ENCODE data around the gene ATP1A1. TPM values are rescaled to one million over a fixed set of nuclear protein-coding genes. Genes with fewer than 3 reads are reported as not detected.

Gene ATP1A1
- total RNA-seq, 1 experiment from 2014 or later = 286 TPM

- CTCF ChIA-PET = interaction anchor here (2.3 kb wide), 1 partner anchor 36 kb away, joined by 9 read pairs; no protein-coding TSS in a partner anchor
- Mint-ChIP-seq H3K9me3 (no peaks in the 10 kb centered on the region), H3K4me1 (peaks cover 10% of the 10 kb centered on the region), H3K36me3 (no peaks in the 10 kb centered on the region), H3K27ac (no peak overlapping the region), H3K27me3 (ENCODE audit: low read depth) (no peaks in the 10 kb centered on the region; the same call in 1 of the 2 replicates), H3K4me3 (no peak overlapping the region)
- ATAC-seq = no peak
- POLR2A ChIA-PET = no interaction called here
- DNase-seq (ENCODE audit: low spot score) = no peak
- TF ChIP-seq SMAD3 (CRISPR knock-in tag; IDR thresholded peaks at IDR 0.05; ENCODE audit: borderline replicate concordance) (no peak), ZNF219 (CRISPR knock-in tag; IDR thresholded peaks at IDR 0.05; ENCODE audit: borderline replicate concordance) (no peak), MAX (CRISPR knock-in tag; IDR thresholded peaks at IDR 0.05) (no peak), NR2C2 (CRISPR knock-in tag; IDR thresholded peaks at IDR 0.05) (no peak), RORB (CRISPR knock-in tag; IDR thresholded peaks at IDR 0.05) (no peak), NFYB (CRISPR knock-in tag; conservative IDR thresholded peaks at IDR 0.05; ENCODE audit: low read depth) (no peak), ZNF423 (CRISPR knock-in tag; IDR thresholded peaks at IDR 0.05) (no peak), ZBTB43 (CRISPR knock-in tag; IDR thresholded peaks at IDR 0.05) (no peak), ZNF425 (CRISPR knock-in tag; conservative IDR thresholded peaks at IDR 0.05) (no peak), NR1H2 (CRISPR knock-in tag; IDR thresholded peaks at IDR 0.05) (no peak), FOXP1 (CRISPR knock-in tag; IDR thresholded peaks at IDR 0.05; ENCODE audit: borderline replicate concordance) (no peak), NR3C1 (CRISPR knock-in tag; conservative IDR thresholded peaks at IDR 0.05; ENCODE audit: low read depth) (no peak), ZMAT4 (CRISPR knock-in tag; IDR thresholded peaks at IDR 0.05) (no peak), SOX15 (CRISPR knock-in tag; IDR thresholded peaks at IDR 0.05) (no peak), ZBTB21 (CRISPR knock-in tag; IDR thresholded peaks at IDR 0.05; ENCODE audit: borderline replicate concordance) (no peak)
Measured at GRCh38 chr1:116449578-116449977, 76.5 kb downstream of the ATP1A1 start.

GRCh38 chr1:116451702-116452101 is 78.7 kb downstream of the ATP1A1 start:
- no peaks in the 10 kb centered on the region for H3K9me3 Mint-ChIP-seq
- no peak overlapping the region for H3K27ac Mint-ChIP-seq
- no peaks in the 10 kb centered on the region for H3K36me3 Mint-ChIP-seq
- H3K27me3 Mint-ChIP-seq (ENCODE audit: low read depth) = no peaks in the 10 kb centered on the region; the same call in 1 of the 2 replicates
- ChIA-PET CTCF (interaction anchor here (1.3 kb wide), 1 partner anchor 34 kb away, joined by 3 read pairs; no protein-coding TSS in a partner anchor), POLR2A (no interaction called here)
- DNase-seq (ENCODE audit: low spot score) (no peak), ATAC-seq (no peak)
- H3K4me1 Mint-ChIP-seq = peaks cover 10% of the 10 kb centered on the region
- no peak overlapping the region for H3K4me3 Mint-ChIP-seq
- TF ChIP-seq ZMAT4 (CRISPR knock-in tag; IDR thresholded peaks at IDR 0.05) = no peak
- TF ChIP-seq ZNF396 (CRISPR knock-in tag; IDR thresholded peaks at IDR 0.05; ENCODE audit: borderline replicate concordance) = no peak
- no peak for TF ChIP-seq IRF1 (CRISPR knock-in tag; IDR thresholded peaks at IDR 0.05)
- no peak for TF ChIP-seq ZNF263 (CRISPR knock-in tag; IDR thresholded peaks at IDR 0.05; ENCODE audit: low read depth)
- TF ChIP-seq MXD4 (CRISPR knock-in tag; IDR thresholded peaks at IDR 0.05; ENCODE audit: borderline replicate concordance) = no peak
- TF ChIP-seq NR3C1 (CRISPR knock-in tag; conservative IDR thresholded peaks at IDR 0.05; ENCODE audit: low read depth) = no peak
- no peak for TF ChIP-seq SMAD4 (CRISPR knock-in tag; IDR thresholded peaks at IDR 0.05)
- TF ChIP-seq NFE2L1 (CRISPR knock-in tag; IDR thresholded peaks at IDR 0.05) = no peak
- TF ChIP-seq ATF6 (CRISPR knock-in tag; IDR thresholded peaks at IDR 0.05) = no peak
- no peak for TF ChIP-seq ESRRA (CRISPR knock-in tag; IDR thresholded peaks at IDR 0.05; ENCODE audit: borderline replicate concordance)
- TF ChIP-seq TCF7 (CRISPR knock-in tag; IDR thresholded peaks at IDR 0.05; ENCODE audit: low read depth) = no peak
- TF ChIP-seq PRDM15 (CRISPR knock-in tag; IDR thresholded peaks at IDR 0.05) = no peak
- TF ChIP-seq ZNF423 (CRISPR knock-in tag; IDR thresholded peaks at IDR 0.05) = no peak
- TF ChIP-seq EMX1 (CRISPR knock-in tag; IDR thresholded peaks at IDR 0.05) = no peak
